Measurements from ENCODE around the gene PROCA1. TPM values are rescaled to one million over a fixed set of nuclear protein-coding genes. Genes with fewer than 3 reads are reported as not detected.

The PROCA1 gene
- total and polyA plus RNA-seq, 9 of the 15 experiments (the other 6 are each of a cell fraction or from before 2014, with no cell fraction given), result 0.78 to 16.2 (median 5.6) TPM

DNA sequence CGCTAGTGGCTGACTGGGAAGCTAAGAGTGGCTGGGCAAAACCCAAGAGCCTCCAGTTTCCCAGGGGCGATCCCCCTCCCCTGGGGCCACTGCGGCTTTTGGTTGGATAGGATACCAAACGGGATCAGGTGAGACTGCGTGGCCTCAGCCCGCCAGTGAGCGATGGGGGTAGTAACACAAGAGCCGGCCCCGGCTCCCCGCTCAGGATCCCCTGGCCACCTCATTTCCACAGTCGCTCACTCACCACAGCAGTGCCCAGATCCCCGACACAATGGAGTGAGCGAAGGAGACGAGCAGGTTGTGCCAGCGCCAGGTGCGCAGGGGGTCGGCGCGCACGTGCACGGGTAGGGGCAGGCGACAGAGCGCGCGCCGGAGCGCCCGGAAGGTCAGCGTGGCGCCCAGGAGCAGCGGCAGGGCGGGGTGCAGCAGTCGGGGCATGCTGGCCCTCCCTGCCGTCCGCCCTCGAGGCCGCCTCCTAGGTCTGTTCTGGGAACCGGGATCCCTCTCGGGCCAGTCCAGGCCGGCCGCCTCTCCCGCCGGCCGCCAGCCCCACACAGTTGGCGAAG is 14.1 kb upstream of the PROCA1 start (continued):
- TF ChIP-seq, protein P1, sequence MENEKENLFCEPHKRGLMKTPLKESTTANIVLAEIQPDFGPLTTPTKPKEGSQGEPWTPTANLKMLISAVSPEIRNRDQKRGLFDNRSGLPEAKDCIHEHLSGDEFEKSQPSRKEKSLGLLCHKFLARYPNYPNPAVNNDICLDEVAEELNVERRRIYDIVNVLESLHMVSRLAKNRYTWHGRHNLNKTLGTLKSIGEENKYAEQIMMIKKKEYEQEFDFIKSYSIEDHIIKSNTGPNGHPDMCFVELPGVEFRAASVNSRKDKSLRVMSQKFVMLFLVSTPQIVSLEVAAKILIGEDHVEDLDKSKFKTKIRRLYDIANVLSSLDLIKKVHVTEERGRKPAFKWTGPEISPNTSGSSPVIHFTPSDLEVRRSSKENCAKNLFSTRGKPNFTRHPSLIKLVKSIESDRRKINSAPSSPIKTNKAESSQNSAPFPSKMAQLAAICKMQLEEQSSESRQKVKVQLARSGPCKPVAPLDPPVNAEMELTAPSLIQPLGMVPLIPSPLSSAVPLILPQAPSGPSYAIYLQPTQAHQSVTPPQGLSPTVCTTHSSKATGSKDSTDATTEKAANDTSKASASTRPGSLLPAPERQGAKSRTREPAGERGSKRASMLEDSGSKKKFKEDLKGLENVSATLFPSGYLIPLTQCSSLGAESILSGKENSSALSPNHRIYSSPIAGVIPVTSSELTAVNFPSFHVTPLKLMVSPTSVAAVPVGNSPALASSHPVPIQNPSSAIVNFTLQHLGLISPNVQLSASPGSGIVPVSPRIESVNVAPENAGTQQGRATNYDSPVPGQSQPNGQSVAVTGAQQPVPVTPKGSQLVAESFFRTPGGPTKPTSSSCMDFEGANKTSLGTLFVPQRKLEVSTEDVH (IDR thresholded peaks at IDR 0.05; ENCODE audit: low read depth, partially characterized antibody), result peak; percentile 31
- TF ChIP-seq NBN (IDR thresholded peaks at IDR 0.05; ENCODE audit: low read depth), result no peak; the same call in 1 of the 2 replicates
- TF ChIP-seq MTA1 (IDR thresholded peaks at IDR 0.05; ENCODE audit: borderline replicate concordance), result 0 out of 2 replicates have a peak, but pooled peaks have one; percentile 18
- TF ChIP-seq DPF2 (IDR thresholded peaks at IDR 0.05), result 0 out of 2 replicates have a peak, but pooled peaks have one; percentile 6
- peak; percentile 61; the same call in 1 of the 2 replicates for TF ChIP-seq E2F3 (CRISPR knock-in tag; IDR thresholded peaks at IDR 0.05)
- 0 out of 2 replicates have a peak, but pooled peaks have one; percentile 48 for TF ChIP-seq KDM2B (CRISPR knock-in tag; IDR thresholded peaks at IDR 0.05)
- peak; percentile 33 for TF ChIP-seq KDM5B (IDR thresholded peaks at IDR 0.05; ENCODE audit: insufficient replicate concordance, low read depth, low read length)
- TF ChIP-seq, protein P2, sequence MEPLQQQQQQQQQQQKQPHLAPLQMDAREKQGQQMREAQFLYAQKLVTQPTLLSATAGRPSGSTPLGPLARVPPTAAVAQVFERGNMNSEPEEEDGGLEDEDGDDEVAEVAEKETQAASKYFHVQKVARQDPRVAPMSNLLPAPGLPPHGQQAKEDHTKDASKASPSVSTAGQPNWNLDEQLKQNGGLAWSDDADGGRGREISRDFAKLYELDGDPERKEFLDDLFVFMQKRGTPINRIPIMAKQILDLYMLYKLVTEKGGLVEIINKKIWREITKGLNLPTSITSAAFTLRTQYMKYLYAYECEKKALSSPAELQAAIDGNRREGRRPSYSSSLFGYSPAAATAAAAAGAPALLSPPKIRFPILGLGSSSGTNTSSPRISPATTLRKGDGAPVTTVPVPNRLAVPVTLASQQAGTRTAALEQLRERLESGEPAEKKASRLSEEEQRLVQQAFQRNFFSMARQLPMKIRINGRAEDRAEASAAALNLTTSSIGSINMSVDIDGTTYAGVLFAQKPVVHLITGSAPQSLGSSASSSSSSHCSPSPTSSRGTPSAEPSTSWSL (CRISPR knock-in tag; IDR thresholded peaks at IDR 0.05; ENCODE audit: borderline replicate concordance), result no peak
- TF ChIP-seq RUNX1 (IDR thresholded peaks at IDR 0.05; ENCODE audit: low read depth), result peak; percentile 61; the same call in 1 of the 2 replicates
- peak; percentile 93 for TF ChIP-seq POLR2G (IDR thresholded peaks at IDR 0.05; ENCODE audit: low read depth, low read length)
- peak; percentile 99 for TF ChIP-seq RBM22 (IDR thresholded peaks at IDR 0.05; ENCODE audit: low read depth, low read length, poor library complexity, severe bottlenecking)
- TF ChIP-seq FOXP1 (CRISPR knock-in tag; IDR thresholded peaks at IDR 0.05), result peak; percentile 88
- TF ChIP-seq L3MBTL2 (IDR thresholded peaks at IDR 0.05), result peak; percentile 95
- TF ChIP-seq, protein P3, sequence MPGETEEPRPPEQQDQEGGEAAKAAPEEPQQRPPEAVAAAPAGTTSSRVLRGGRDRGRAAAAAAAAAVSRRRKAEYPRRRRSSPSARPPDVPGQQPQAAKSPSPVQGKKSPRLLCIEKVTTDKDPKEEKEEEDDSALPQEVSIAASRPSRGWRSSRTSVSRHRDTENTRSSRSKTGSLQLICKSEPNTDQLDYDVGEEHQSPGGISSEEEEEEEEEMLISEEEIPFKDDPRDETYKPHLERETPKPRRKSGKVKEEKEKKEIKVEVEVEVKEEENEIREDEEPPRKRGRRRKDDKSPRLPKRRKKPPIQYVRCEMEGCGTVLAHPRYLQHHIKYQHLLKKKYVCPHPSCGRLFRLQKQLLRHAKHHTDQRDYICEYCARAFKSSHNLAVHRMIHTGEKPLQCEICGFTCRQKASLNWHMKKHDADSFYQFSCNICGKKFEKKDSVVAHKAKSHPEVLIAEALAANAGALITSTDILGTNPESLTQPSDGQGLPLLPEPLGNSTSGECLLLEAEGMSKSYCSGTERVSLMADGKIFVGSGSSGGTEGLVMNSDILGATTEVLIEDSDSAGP (CRISPR knock-in tag; IDR thresholded peaks at IDR 0.05), result peak; percentile 77
- TF ChIP-seq NFATC3 (IDR thresholded peaks at IDR 0.05), result no peak
- TF ChIP-seq KAT7 (CRISPR knock-in tag; IDR thresholded peaks at IDR 0.05; ENCODE audit: borderline replicate concordance), result 0 out of 2 replicates have a peak, but pooled peaks have one; percentile 19
- 0 out of 2 replicates have a peak, but pooled peaks have one; percentile 10 for TF ChIP-seq FOXK1 (CRISPR knock-in tag; IDR thresholded peaks at IDR 0.05; ENCODE audit: borderline replicate concordance)
- TF ChIP-seq, protein P4, sequence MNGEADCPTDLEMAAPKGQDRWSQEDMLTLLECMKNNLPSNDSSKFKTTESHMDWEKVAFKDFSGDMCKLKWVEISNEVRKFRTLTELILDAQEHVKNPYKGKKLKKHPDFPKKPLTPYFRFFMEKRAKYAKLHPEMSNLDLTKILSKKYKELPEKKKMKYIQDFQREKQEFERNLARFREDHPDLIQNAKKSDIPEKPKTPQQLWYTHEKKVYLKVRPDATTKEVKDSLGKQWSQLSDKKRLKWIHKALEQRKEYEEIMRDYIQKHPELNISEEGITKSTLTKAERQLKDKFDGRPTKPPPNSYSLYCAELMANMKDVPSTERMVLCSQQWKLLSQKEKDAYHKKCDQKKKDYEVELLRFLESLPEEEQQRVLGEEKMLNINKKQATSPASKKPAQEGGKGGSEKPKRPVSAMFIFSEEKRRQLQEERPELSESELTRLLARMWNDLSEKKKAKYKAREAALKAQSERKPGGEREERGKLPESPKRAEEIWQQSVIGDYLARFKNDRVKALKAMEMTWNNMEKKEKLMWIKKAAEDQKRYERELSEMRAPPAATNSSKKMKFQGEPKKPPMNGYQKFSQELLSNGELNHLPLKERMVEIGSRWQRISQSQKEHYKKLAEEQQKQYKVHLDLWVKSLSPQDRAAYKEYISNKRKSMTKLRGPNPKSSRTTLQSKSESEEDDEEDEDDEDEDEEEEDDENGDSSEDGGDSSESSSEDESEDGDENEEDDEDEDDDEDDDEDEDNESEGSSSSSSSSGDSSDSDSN (IDR thresholded peaks at IDR 0.05; ENCODE audit: borderline replicate concordance in 1 of 2, low read depth in 2 of 2, low read length in 2 of 2), result no peak
- TF ChIP-seq MECOM (CRISPR knock-in tag; IDR thresholded peaks at IDR 0.05), result no peak
- TF ChIP-seq DACH1 (IDR thresholded peaks at IDR 0.05; ENCODE audit: partially characterized antibody), result no peak
